H9 (cell line): ENCODE data around the gene PLEKHA8. TPM values are rescaled to one million over a fixed set of nuclear protein-coding genes. Genes with fewer than 3 reads are reported as not detected.

Experiments used
- DNase-seq: peaks from one replicate; pipeline ENCODE4 v3.0.0-alpha.2; 2017
- H2AFZ ChIP-seq: one replicate; pipeline ENCODE4 v1.6.1; 2013; ENCODE audit warnings: mild to moderate bottlenecking, low read length, control low read depth, moderate library complexity
- H2AK5ac ChIP-seq: 2 replicates; pipeline ENCODE4 v1.6.1; 2013; ENCODE audit warnings: low read length, control low read depth, mixed read lengths; ENCODE audit not compliant: insufficient read length
- H2BK120ac ChIP-seq: one replicate; pipeline ENCODE4 v1.6.1; 2013; ENCODE audit warnings: low read depth, mild to moderate bottlenecking, low read length, control low read depth, inconsistent platforms; ENCODE audit not compliant: poor library complexity, severe bottlenecking
- H2BK12ac ChIP-seq: 2 replicates; pipeline ENCODE4 v1.6.1; 2013; ENCODE audit warnings: low read length, control low read depth, mixed read lengths, low read depth; ENCODE audit not compliant: insufficient read length
- H2BK15ac ChIP-seq: 2 replicates; pipeline ENCODE4 v1.6.1; 2013; ENCODE audit warnings: low read depth, low read length, control low read depth
- H2BK20ac ChIP-seq: one replicate; pipeline ENCODE4 v1.6.1; 2013; ENCODE audit warnings: low read depth, mild to moderate bottlenecking, low read length, control low read depth, inconsistent platforms; ENCODE audit not compliant: poor library complexity, severe bottlenecking
- H2BK5ac ChIP-seq: 2 replicates; pipeline ENCODE4 v1.6.1; 2013; ENCODE audit warnings: low read length, control low read depth, mixed read lengths; ENCODE audit not compliant: insufficient read length
- H3K14ac ChIP-seq: 2 replicates; pipeline ENCODE4 v1.6.1; 2013; ENCODE audit warnings: low read length, control low read depth; ENCODE audit not compliant: insufficient read depth
- H3K18ac ChIP-seq: 2 replicates; pipeline ENCODE4 v1.6.1; 2013; ENCODE audit warnings: low read depth, mild to moderate bottlenecking, mixed read lengths, low read length, control low read depth; ENCODE audit not compliant: insufficient read length
- H3K23ac ChIP-seq: 2 replicates; pipeline ENCODE4 v1.6.1; 2013; ENCODE audit warnings: low read length, control low read depth, mixed read lengths, low read depth; ENCODE audit not compliant: insufficient read length
- H3K23me2 ChIP-seq: 2 replicates; pipeline ENCODE4 v1.6.1; 2013; ENCODE audit warnings: low read depth, mild to moderate bottlenecking, mixed read lengths, low read length, control low read depth; ENCODE audit not compliant: insufficient read length, poor library complexity, severe bottlenecking
- H3K27ac ChIP-seq: 2 replicates; pipeline ENCODE4 v1.5.1; 2013; ENCODE audit warnings: low read length, control low read depth, mixed read lengths, low read depth; ENCODE audit not compliant: insufficient read length
- H3K27me3 ChIP-seq: 2 replicates; pipeline ENCODE4 v1.6.1; 2013; ENCODE audit warnings: low read length, control low read depth, inconsistent platforms; ENCODE audit not compliant: insufficient read depth
- H3K4ac ChIP-seq: 2 replicates; pipeline ENCODE4 v1.6.1; 2013; ENCODE audit warnings: low read depth, mild to moderate bottlenecking, control low read depth, inconsistent platforms, low read length, moderate library complexity
- H3K4me1 ChIP-seq: 2 replicates; pipeline ENCODE4 v1.6.1; 2013; ENCODE audit warnings: low read length, control low read depth, inconsistent platforms; ENCODE audit not compliant: insufficient read depth
- H3K4me2 ChIP-seq: 2 replicates; pipeline ENCODE4 v1.6.1; 2013; ENCODE audit warnings: low read length, control low read depth, mixed read lengths; ENCODE audit not compliant: insufficient read length, insufficient read depth
- H3K56ac ChIP-seq: 2 replicates; pipeline ENCODE4 v1.6.1; 2013; ENCODE audit warnings: low read depth, mild to moderate bottlenecking, mixed read lengths, low read length, control low read depth; ENCODE audit not compliant: insufficient read length
- H3K79me1 ChIP-seq: 2 replicates; pipeline ENCODE4 v1.6.1; 2013; ENCODE audit warnings: low read depth, mild to moderate bottlenecking, moderate library complexity, low read length, control low read depth, inconsistent platforms; ENCODE audit not compliant: insufficient read depth, poor library complexity, severe bottlenecking
- H3K79me2 ChIP-seq: 2 replicates; pipeline ENCODE4 v1.6.1; 2013; ENCODE audit warnings: low read length, control low read depth, inconsistent platforms; ENCODE audit not compliant: insufficient read depth
- H3K9ac ChIP-seq: 2 replicates; pipeline ENCODE4 v1.6.1; 2013; ENCODE audit warnings: low read length, control low read depth, mixed read lengths; ENCODE audit not compliant: insufficient read length; ENCODE audit errors: extremely low read depth
- H3K9me3 ChIP-seq: one replicate; pipeline ENCODE4 v1.6.1; 2013; ENCODE audit warnings: low read depth, low read length, inconsistent platforms; ENCODE audit not compliant: control insufficient read depth
- H3T11ph ChIP-seq: one replicate; pipeline ENCODE4 v1.6.1; 2013; ENCODE audit warnings: mild to moderate bottlenecking, low read length, control low read depth, inconsistent platforms
- H4K20me1 ChIP-seq: one replicate; pipeline ENCODE4 v1.6.1; 2013; ENCODE audit not compliant: control insufficient read depth, insufficient read length, insufficient read depth
- H4K5ac ChIP-seq: 2 replicates; pipeline ENCODE4 v1.6.1; 2013; ENCODE audit warnings: low read depth, mild to moderate bottlenecking, mixed read lengths, low read length, control low read depth; ENCODE audit not compliant: insufficient read length
- H4K8ac ChIP-seq: replicated peaks from 2 replicates; pipeline ENCODE4 v1.6.1; 2013; ENCODE audit warnings: low read length, control low read depth, mixed read lengths, low read depth; ENCODE audit not compliant: insufficient read length
- H4K91ac ChIP-seq: 2 replicates; pipeline ENCODE4 v1.6.1; 2013; ENCODE audit warnings: low read depth, mild to moderate bottlenecking, moderate library complexity, mixed read lengths, low read length, control low read depth; ENCODE audit not compliant: insufficient read length
- H3K27ac Mint-ChIP-seq, 3 experiments: 2 replicates in 2 of 3; 3 replicates in 1 of 3; pipeline ENCODE4 v1.8.0; 2020 to 2021; ENCODE audit warnings: mixed read lengths in 3 of 3, mild to moderate bottlenecking in 1 of 3, moderate library complexity in 1 of 3
- H3K27me3 Mint-ChIP-seq: 2 replicates; pipeline ENCODE4 v1.8.0; 2021; ENCODE audit warnings: low read depth, mild to moderate bottlenecking, moderate library complexity, mixed read lengths
- H3K36me3 Mint-ChIP-seq, 3 experiments: 2 replicates in 2 of 3; 3 replicates in 1 of 3; pipeline ENCODE4 v1.8.0; 2020 to 2021; ENCODE audit warnings: low read depth in 3 of 3, mixed read lengths in 3 of 3; ENCODE audit not compliant: insufficient read depth in 1 of 3
- H3K4me1 Mint-ChIP-seq, 2 experiments: 2 replicates each; pipeline ENCODE4 v1.8.0; 2020; ENCODE audit warnings: mixed read lengths in 2 of 2
- H3K4me3 Mint-ChIP-seq, 2 experiments: 2 replicates in 1 of 2; 3 replicates in 1 of 2; pipeline ENCODE4 v1.8.0; 2020 to 2021; ENCODE audit warnings: mild to moderate bottlenecking in 2 of 2, mixed read lengths in 2 of 2, moderate library complexity in 1 of 2
- H3K9me3 Mint-ChIP-seq, 2 experiments: 2 replicates in 1 of 2; 3 replicates in 1 of 2; pipeline ENCODE4 v1.8.0; 2020; ENCODE audit warnings: mild to moderate bottlenecking in 2 of 2, mixed read lengths in 2 of 2, moderate library complexity in 1 of 2
- total RNA-seq: library from RNA; stranded (reverse); gene quantifications from 2 replicates; pipeline ENCODE4 v1.2.1, GENCODE V29; 2021
- TF ChIP-seq, protein P1 (sequence below): fragments of 200-600 bp; sonication (generic); conservative IDR thresholded peaks from 3 replicates; pipeline ENCODE4 v1.8.0; 2021; ENCODE audit warnings: antibody characterized with exemption, mild to moderate bottlenecking

Gene PLEKHA8
- total RNA-seq, 1 experiment from 2014 or later, result 37.0 TPM

DNA sequence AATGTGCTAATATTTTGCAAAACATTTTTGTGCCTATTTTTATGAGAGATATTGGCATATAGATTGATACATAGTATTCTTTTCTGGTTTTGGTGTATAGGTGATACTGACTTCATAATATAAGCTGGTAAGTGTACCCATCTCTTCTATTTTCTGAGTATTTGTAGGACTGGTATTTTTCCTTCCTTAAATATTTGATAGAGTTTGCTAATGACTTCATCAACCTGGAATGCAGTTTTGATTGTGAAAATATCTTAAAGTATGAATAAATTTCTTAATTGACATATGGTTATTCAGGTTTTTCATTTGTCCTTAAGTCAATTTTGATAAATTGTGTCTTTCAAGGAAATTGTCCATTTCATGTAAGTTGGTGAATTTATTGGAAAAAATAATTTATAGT lies 32.6 kb upstream of the PLEKHA8 start:
- Histone ChIP-seq H2AFZ (no peak overlapping the region), H2BK12ac (no peak overlapping the region), H3K4me2 (no peak overlapping the region), H3T11ph (no peak overlapping the region), H4K8ac (no peak overlapping the region), H4K91ac (no peak overlapping the region), H2BK20ac (no peak overlapping the region), H3K79me1 (no peaks in the 10 kb centered on the region), H3K23ac (no peak overlapping the region), H2BK5ac (no peak overlapping the region), H4K20me1 (no peaks in the 10 kb centered on the region), H3K4ac (no peak overlapping the region), H2BK120ac (no peak overlapping the region), H3K4me1 (no peaks in the 10 kb centered on the region; the same call in 1 of the 2 replicates), H3K27ac (no peak overlapping the region), H3K56ac (no peak overlapping the region), H2BK15ac (no peak overlapping the region), H3K9me3 (peaks cover 5% of the 10 kb centered on the region), H3K79me2 (no peaks in the 10 kb centered on the region), H3K18ac (no peak overlapping the region), H4K5ac (no peak overlapping the region), H3K27me3 (no peaks in the 10 kb centered on the region), H2AK5ac (no peak overlapping the region), H3K9ac (no peak overlapping the region), H3K23me2 (no peaks in the 10 kb centered on the region), H3K14ac (no peak overlapping the region)
- Mint-ChIP-seq H3K27ac (no peak overlapping the region), H3K9me3 (peaks cover 34 to 45% of the 10 kb centered on the region in 2 experiments), H3K4me1 (peaks cover 6 to 7% of the 10 kb centered on the region in 2 experiments), H3K36me3 (peaks cover 8 to 14% (median 10%) of the 10 kb centered on the region in 3 experiments; a peak in 5 of 7 replicates), H3K4me3 (no peak overlapping the region), H3K27me3 (peaks cover 6% of the 10 kb centered on the region; the same call in 1 of the 2 replicates)
- no peak for DNase-seq
- TF ChIP-seq, protein P1, sequence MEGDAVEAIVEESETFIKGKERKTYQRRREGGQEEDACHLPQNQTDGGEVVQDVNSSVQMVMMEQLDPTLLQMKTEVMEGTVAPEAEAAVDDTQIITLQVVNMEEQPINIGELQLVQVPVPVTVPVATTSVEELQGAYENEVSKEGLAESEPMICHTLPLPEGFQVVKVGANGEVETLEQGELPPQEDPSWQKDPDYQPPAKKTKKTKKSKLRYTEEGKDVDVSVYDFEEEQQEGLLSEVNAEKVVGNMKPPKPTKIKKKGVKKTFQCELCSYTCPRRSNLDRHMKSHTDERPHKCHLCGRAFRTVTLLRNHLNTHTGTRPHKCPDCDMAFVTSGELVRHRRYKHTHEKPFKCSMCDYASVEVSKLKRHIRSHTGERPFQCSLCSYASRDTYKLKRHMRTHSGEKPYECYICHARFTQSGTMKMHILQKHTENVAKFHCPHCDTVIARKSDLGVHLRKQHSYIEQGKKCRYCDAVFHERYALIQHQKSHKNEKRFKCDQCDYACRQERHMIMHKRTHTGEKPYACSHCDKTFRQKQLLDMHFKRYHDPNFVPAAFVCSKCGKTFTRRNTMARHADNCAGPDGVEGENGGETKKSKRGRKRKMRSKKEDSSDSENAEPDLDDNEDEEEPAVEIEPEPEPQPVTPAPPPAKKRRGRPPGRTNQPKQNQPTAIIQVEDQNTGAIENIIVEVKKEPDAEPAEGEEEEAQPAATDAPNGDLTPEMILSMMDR, result no peak
